HG02623 (cell line): ENCODE results near the gene SLC22A23.

Source experiments
- ATAC-seq: cut with Tn5 transposase; IDR thresholded peaks from one replicate; pipeline ENCODE4 v1.9.1; 2021; ENCODE audit warnings: moderate library complexity; ENCODE audit not compliant: unreplicated experiment

Gene SLC22A23

DNA sequence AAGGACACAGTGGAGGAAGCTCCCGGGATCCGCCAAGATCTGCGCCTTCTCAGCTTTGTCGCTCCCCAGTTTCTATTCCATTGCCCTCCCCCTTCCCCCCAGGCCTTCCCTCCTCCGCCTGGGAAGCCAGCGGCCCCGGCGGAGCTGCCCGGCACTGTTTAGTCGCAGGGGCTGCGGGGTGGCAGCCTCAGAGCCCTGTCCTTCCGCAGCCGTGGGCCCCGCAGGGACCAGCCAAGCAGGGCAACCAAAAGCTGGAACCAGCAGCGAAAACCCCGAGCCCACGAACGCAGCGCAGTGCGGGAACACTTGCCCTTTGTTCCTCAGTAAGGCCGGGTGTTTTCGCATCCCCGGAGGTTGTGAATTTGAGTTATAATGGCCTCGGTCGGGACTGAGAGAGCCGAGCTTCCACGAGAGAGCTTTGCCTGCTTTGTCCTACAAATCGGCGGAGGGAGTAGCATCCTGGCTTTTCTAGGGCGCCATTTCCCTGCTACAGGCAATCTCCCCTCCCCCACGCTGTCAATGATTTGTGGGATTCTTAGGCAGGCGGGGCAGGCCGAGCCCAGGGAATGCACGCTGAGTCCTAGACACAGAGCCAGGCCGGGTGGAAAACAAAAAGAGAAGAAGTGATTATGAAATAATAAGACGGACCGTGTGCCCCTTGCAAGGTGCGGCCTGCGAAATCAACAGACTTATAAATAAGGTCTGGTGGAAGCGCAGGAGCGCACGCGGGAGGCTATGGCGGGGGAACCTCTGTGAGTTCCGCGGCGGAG is 225.4 kb downstream of the SLC22A23 start:
- ATAC-seq, result no peak

DNA sequence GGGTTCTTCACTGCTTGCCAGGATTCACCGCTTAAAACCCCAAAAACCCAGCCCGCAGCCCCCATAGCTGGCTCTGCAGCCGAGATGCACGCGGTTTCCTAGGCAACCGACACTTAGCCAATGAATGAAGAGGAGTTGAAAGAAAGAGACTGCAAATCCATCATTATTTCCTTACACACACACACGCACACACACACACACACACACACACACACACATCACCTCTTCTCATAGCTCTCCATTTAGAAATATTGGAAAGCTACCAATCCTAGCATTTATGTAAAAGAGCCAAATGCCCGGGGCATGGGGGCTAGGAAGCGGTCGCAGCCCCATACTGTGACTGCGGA is 226.0 kb downstream of the SLC22A23 start:
- ATAC-seq, result no peak

DNA sequence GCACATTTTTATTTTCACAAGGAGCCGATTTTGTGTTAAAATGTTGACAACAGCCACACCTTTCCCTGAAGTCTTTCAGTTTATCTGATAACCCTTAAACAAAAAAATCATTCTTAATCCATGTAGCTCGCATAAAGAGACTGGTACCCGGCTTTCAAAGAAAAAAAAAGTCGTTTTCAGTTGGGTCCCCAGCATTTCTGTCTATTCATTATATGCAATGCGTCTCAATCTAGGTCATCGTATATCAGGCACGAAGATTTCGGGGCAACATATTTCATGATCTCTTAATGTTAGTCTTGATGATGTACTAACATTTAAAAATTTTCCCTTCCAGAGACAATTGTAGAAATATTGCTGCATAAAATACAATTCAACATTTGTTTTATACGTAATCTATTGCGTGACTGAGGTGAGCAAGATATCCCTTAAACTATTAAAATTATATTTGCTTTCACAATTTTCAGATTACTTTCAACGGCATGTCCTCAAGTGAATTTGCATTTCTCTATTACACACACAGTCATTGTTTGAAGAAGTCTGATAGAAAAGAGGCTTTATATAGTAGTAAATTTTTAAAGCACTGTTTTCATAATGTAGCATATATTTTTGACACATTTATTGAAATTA is 226.5 kb downstream of the SLC22A23 start:
- ATAC-seq, result no peak

DNA sequence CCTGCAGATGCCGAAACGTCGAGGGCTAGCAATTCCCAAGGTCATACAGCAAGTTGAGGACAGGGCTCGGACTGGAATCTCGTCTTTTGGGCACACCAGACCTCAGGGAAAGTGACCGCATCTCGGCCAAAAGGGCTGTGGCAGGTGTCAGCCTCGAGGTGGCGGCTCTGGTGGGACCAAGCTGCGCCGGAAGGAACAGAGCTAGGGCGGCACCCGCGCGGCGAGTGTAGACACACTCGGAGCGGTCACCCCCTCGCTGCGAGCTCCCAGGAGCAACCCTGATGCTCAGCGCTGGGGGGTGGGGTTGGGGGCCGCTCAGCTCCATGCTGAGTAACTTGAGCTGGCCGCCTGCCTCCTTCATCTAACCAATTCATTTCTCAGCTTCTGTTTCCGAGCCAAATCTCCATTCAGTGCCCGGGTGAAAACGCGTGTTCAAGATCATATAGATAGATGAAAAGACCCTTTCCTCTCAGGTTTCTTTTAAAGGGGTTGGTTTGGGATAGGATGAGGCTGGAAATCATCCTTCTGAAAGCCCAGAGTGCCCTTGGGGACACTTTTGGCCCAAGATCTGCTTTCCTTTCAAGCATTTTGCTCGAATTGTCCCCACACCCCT is 227.2 kb downstream of the SLC22A23 start:
- ATAC-seq, result no peak

DNA sequence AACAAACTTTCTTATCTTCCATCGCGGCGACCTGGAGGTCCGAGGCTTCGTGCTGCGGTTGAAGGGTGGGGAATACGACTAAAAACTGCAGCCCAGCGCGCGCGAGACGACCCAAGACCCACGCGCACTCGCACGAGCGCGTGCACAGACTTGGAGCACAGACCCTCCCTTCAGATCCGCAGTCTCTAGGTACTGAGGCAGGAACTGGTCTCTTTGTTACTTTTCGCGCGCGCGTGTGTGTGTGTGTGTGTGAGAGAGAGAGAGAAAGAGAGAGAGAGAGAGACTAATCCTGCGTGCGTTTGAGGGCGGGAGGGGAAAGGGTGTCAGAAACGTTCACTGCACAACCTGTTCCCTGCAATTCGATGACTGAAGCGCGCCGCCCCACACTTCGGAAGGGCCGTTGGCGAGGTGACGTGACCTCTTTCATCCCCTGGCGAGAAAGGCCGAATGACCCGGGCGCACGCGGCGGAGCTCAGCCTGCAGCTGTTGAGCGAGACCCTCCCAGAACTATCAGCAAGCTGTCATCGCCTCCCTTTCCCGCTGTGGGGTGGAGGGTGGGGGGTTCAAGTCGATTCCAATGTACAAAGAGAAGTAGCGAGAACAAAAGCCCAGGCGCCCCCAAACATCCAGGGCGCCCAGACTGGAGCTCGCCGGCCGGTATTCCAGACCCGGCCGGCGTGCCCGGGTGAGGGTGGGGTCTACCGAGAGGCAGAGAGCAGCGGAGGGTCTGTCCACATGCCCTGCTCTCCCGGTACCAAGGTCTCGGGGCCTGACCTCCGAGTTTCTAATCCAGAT is 227.9 kb downstream of the SLC22A23 start:
- no peak for ATAC-seq

DNA sequence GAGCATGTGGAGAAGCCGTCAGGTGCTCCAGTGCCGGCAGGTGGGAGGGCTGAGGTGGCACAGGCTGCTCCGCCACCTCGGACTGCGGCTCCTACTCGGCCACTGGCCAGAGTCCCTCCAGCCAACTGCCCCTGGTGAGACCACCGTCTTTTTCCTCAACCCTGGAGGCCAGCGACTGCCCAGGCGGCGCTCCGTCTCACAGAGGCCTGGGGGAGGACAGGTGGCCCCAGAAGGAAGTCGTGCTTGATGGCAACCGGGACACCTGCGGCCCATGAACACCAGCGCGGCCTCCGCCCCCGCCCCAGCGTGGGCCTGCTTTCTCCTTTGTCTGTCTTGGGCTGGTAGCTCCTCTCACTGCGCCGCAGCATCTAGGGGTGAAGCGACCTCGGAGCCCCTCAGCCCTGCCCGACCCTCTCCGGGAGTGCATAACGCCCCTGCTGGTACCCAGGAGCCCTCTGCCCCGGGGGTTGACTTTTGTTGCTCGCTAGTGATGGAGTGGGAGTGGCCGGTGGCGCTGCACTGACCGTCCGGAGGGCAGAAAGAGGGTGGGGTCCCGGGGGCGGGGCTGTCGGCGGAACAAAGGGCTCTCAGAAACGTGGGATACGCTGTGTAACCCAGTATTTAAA is 228.7 kb downstream of the SLC22A23 start:
- ATAC-seq, result no peak

DNA sequence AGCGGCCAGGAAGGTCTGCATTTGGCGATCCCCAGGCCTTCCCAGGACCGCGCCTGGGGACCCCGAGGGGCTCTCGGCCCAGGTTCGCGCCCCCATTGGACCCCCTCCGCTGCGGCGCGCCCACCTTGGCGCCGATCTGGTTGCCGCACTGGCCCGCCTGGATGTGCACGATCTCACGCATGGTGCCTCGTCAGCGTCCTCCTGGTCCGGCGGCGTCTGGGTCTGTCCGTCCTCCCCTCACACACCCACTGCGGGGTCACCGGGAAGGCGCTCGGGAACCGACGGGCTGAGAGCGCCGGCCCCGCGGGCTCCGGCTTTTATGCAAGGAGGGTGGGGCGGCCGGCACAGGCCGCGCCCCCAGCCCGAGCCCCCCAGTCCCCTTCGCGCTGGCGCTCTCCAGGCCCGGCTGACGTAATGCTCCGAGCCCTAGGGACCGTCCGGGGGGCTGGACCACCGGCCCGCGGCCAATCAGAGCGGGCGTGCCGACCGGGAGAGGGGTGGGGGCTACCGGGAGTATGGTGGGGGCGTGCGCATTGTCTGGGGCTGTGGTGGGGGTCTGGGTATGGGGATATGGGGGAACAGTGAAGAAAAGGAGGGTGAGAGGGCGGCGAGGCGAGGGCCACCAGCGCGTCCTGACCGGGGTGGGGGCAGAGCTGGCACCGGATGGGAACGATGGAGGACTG is 229.3 kb downstream of the SLC22A23 start, which contains the start of gene TUBB2B:
TSS of gene TUBB2B (minus strand) at position 291 of the 683 bp plus-strand sequence. CDS start at position 181, 110 bp downstream.
- ATAC-seq, result no peak

DNA sequence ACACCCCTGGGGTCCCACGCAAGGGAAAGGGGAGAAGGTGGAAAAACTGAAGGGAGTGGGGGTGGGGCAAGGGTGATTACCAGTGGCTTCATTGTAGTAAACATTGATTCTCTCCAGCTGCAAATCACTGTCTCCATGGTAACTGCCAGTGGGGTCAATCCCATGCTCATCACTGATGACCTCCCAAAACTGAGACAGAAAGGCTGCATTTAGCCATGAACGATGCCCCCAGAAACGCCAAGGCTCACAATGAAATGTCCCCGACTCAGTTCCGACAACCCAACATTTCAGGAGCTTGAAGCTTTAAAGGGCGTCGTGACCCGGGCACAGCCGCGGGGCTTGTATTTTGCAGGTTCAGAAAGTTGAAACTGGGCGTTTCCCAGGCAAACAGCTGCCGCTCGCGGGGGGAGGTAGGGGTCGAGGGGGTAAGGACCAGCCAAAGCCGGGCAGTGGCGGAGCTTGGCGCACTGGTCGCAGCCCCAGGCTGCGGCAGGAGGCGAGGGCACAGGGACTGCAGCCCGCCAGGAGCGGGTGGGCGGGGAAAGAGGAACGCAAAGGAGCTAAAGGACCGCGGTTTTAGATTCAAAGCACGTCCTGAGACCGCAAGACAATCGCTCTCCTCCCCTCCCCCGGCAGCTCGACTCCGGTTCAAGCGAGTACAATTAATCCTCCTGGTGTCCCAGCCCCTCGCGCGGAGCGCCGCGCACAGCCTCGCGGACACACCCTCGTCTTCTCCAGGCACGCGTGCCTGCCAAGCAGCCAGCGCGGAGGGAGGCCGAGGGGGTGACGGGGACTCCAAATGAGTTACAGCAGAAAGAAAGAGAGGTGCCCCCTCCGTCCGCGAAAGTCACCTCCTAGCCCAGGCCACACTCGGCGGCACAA is 230.1 kb downstream of the SLC22A23 start:
- no peak for ATAC-seq

DNA sequence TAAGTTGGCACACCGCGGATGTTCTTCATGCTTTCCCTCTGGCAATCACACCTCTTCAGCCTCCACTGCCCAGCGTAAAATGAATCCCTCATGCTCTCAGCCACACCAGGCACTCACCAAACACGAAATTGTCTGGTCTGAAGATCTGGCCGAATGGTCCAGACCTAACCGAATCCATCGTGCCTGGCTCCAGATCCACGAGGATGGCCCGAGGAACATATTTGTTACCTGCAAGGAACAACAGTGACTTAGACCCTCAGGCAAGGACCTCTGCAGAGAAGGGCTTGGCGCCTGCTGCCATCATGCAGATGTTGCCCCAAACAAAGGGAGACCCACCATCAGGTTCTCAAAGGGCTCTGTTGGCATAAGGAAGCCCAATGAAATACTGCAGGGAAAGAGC is 230.8 kb downstream of the SLC22A23 start:
- no peak for ATAC-seq

DNA sequence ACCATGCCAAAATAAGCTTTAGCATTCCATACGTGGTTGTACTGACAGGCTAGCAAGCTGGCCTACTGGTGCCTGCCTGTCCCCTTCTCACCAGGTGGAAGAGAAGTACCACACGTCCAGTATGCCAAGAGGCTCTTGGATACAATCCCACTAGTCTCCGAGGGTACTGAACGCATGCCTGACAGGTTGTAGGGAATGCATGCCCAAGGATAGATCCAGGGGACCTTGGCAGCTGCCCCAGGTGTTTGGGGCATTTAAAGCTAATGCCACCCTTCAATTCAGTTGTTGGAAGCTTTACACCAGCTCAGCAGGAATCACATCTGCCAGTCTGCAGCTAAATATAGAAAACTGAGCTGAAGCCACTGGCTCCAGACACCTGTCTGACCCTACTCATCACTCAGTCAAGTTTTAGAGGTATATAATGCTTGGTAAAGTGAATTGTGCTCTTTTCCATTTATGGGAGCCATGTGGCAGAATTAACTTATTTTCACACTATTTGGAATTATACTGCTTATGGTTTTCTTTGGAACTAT is 234.3 kb downstream of the SLC22A23 start:
- no peak for ATAC-seq

DNA sequence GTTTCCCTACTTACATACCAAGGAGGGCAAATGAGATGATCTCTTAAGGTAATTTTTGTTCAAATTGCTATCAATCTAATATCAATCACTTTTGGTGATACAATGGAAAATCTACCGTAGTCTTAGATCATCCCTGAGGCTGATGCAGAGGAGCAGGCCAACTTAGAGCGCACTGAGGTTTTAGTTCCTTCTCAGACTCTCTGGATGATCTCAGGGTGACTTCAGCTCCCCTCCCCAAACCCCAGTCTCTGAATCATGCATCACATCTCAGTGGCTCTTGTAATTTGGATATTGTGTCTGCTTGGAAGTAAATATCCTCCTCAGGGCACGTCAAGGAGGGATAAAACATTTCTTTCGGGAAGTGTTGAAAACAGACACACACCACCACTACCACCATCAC is 235.3 kb downstream of the SLC22A23 start:
- no peak for ATAC-seq

DNA sequence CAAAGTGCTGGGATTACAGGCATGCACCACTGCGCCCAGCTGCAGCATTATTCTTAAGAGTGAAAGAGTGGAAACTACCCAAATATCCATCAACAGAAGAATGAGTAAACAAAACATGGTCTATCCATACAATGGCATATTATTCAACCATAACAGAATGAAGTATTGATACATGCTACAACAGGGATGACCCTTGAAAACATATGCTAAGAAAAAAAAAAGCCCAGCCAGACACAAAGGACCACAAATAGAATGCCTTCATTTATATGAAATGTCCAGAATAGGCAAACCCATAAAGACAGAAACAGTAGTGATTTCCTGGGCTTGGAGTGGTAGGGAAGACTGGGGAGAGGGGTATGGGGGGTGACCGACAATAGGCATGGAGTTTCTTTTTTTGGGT is 236.5 kb downstream of the SLC22A23 start:
- ATAC-seq, result no peak
